ENCODE measurements around the gene APOBEC3A. TPM values are rescaled to one million over a fixed set of nuclear protein-coding genes. Genes with fewer than 3 reads are reported as not detected.
A peak's percentile ranks its signal among the peaks of the same experiment; 100 is the strongest.

The APOBEC3A gene
- total RNA-seq, 2 donors from 2014 or later, result not detected

GRCh38 chr22:38925571-38926041 is 31.8 kb upstream of the APOBEC3A start:
- WGBS, 2 donors, result 78 to 91% methylated on average over 7 of the region's 7 CpGs
- Histone ChIP-seq H3K9me3 (no peaks in the 10 kb centered on the region), H3K27me3 (no peaks in the 10 kb centered on the region), H3K36me3 (replicated peaks in 1 of 2; ENCODE audit: insufficient read depth in 1 of 2, low read depth in 2 of 2) (no peaks in the 10 kb centered on the region), H3K4me3 (no peak overlapping the region), H3K4me1 (peaks cover 70% of the 10 kb centered on the region), H3K27ac (peak overlapping the region in 2 of 4 donors; percentile 8 to 11)
- no peak for ATAC-seq
- no peak for DNase-seq
- TF ChIP-seq POLR2A (IDR thresholded peaks at IDR 0.05) (no peak), CTCF (IDR thresholded peaks at IDR 0.05) (no peak)
- intact Hi-C loops (cut with DNase I), result no loop called here

- intact Hi-C loops (cut with DNase I), result no loop called here
- H3K27me3 ChIP-seq, result no peaks in the 10 kb centered on the region
- peak overlapping the region in 3 of 4 donors; percentile 7 to 65 (median 59) for H3K27ac ChIP-seq
- ATAC-seq (peak; percentile 62), DNase-seq (peak; percentile 87 to 91 (median 88))
- 6 to 11% methylated on average over 18 to 38 of the region's 39 CpGs for WGBS, 2 donors
- peaks cover 54% of the 10 kb centered on the region for H3K4me1 ChIP-seq
- no peak overlapping the region for H3K4me3 ChIP-seq
- H3K36me3 ChIP-seq (replicated peaks in 1 of 2; ENCODE audit: insufficient read depth in 1 of 2, low read depth in 2 of 2), result no peaks in the 10 kb centered on the region
- H3K9me3 ChIP-seq, result no peaks in the 10 kb centered on the region
- TF ChIP-seq POLR2A (IDR thresholded peaks at IDR 0.05), result peak in 2 of 3 donors; percentile 53 to 77
- peak; percentile 58 to 89 (median 83) for TF ChIP-seq CTCF (IDR thresholded peaks at IDR 0.05)
Observed at GRCh38 chr22:38927033-38927781, 30.2 kb upstream of the APOBEC3A start.

- TF ChIP-seq POLR2A (IDR thresholded peaks at IDR 0.05) (no peak), CTCF (IDR thresholded peaks at IDR 0.05) (no peak)
- no peaks in the 10 kb centered on the region for H3K9me3 ChIP-seq
- intact Hi-C loops (cut with DNase I), result no loop called here
- H3K4me3 ChIP-seq, result no peak overlapping the region
- no peaks in the 10 kb centered on the region for H3K27me3 ChIP-seq
- no peak overlapping the region for H3K27ac ChIP-seq
- H3K36me3 ChIP-seq (replicated peaks in 1 of 2; ENCODE audit: insufficient read depth in 1 of 2, low read depth in 2 of 2), result no peaks in the 10 kb centered on the region
- H3K4me1 ChIP-seq, result peaks cover 31% of the 10 kb centered on the region
- no peak for ATAC-seq
- DNase-seq, result no peak
- 40 to 42% methylated on average over 3 of the region's 3 CpGs for WGBS, 2 donors
Observed at GRCh38 chr22:38930512-38930911, 26.9 kb upstream of the APOBEC3A start.

- peak overlapping the region in 1 of 4 donors; percentile 13 for H3K27ac ChIP-seq
- no peaks in the 10 kb centered on the region for H3K27me3 ChIP-seq
- H3K4me1 ChIP-seq, result peaks cover 14% of the 10 kb centered on the region
- intact Hi-C loops (cut with DNase I), result no loop called here
- 19% methylated on average over 8 of the region's 8 CpGs for WGBS, 2 donors
- ATAC-seq, result peak; percentile 94
- no peaks in the 10 kb centered on the region for H3K9me3 ChIP-seq
- peak; percentile 95 to 98 (median 97) for DNase-seq
- no peaks in the 10 kb centered on the region for H3K36me3 ChIP-seq (replicated peaks in 1 of 2; ENCODE audit: insufficient read depth in 1 of 2, low read depth in 2 of 2)
- no peak for TF ChIP-seq CTCF (IDR thresholded peaks at IDR 0.05)
- TF ChIP-seq POLR2A (IDR thresholded peaks at IDR 0.05), result no peak
- H3K4me3 ChIP-seq, result no peak overlapping the region
Observed at GRCh38 chr22:38935023-38935422, 22.4 kb upstream of the APOBEC3A start.
